HL-60/S4 treated with phorbol 12-myristate 13-acetate at 8.2 ng/mL for 4 days and 3 days (cell line): ENCODE data around the gene LRTM1.

Experiments used
- in situ Hi-C: fragments of 300-500 bp; cut with MboI; formaldehyde crosslinking; loops from 2 replicates; pipeline ENCODE4 v1.15.0; 2022; ENCODE audit warnings: low sequenced_read_pairs

Gene LRTM1

DNA sequence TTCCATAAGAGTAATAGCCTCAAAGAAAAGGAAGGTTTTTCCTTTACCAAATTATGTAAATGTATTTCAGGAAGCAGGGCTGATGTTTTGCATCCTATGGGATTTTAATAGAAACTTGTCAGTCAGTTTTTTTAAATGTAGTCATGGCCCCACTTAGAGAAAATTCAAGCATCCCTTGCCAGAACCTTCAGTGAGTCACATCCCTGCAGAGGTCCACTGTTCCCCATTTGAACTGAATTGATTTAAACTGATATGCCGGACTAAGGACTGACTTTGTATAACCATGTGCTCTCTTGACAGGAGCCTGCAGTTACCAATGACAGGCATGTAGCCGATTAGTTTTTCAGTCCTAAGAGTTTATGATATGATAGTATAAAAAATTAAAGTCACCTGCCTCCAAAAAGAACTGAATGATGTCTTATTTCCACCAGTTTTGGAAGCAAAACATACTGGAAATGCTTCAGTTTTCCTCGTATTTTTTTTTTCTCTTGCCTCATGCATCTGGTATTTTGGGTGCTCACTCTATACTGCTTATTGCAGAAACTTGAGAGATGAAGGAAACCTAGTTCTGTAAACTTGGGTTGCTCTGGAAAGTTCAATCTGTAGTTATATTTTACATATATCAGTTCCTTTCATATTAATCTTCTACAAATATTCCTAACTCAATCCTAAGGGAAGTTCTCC, 30.7 kb downstream of the LRTM1 start:
- in situ Hi-C loops, result no loop called here

DNA sequence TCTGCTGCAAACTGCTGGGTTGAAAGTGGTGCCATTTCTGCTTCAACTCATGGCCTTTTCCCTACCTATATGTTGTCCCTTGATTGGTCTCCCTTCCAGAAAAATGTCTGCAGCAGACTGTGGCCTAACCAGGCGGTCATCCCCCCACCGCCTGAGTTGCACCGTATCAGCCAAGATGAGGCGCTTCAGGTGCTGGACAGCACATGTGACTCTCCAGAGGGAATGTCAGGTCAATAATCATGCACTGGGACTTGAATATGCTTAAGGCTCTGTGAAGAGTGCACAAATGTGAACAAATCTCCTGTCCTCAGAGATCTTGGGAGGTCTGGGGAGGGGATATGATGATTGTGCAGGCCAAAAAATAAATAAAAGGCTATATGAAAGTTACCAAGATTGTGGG, 32.2 kb downstream of the LRTM1 start:
- in situ Hi-C loops, result no loop called here

DNA sequence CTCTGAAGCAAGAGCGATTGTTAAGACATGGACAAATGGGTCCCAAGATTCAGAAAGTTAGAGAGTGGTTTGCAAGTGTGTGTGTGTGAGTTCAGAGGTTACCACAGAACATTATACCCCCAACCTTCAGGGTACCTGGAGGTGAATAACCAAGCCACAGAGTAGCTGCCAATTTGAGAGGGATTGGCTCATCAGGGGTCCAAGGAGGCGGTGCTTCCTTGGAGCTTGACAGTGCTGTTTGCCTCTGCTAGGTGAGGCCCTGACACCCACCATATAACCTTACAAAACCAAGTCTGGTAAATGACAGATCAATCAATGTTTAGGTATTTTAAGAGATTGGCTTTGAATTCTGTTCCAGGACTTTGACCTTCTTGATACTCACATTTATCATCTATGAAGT, 35.7 kb downstream of the LRTM1 start:
- in situ Hi-C loops, result no loop called here

DNA sequence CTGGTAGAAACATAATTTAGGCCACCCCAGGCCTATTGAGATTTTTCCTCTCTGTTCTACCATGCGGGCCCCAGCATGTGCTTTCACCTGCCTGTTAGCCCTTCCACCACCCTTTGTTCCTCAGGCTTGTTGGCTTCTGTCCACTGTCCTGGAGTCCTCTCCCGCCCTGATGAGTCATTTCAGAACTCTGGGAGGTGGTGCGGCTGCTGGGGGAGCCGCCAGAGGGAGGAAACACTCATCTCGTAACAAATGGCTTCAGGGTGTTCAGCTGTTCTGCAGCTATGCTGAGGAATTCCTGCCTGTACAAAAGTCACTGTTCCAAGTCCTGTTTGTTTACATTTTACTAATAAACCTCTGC, 36.3 kb downstream of the LRTM1 start:
- in situ Hi-C loops, result no loop called here

DNA sequence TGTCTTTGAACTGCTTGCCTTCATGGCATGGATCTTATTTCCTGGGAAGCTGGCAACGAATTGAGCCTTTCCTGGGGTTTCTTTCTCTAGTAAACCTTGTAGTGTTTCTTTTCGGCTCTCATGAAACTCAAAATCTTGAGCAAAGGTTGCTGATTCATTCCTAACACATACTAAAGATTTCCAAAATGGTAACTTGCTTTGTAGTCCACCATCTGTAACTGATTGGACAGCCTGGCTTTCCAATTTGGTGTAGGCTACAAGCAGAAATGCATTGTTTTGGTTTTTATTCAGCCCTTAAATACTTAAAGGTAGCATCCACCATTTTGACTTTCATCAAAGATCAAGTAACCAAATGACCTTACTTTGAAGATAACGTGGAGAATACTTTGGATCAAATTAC, 38.1 kb downstream of the LRTM1 start:
- in situ Hi-C loops, result no loop called here

DNA sequence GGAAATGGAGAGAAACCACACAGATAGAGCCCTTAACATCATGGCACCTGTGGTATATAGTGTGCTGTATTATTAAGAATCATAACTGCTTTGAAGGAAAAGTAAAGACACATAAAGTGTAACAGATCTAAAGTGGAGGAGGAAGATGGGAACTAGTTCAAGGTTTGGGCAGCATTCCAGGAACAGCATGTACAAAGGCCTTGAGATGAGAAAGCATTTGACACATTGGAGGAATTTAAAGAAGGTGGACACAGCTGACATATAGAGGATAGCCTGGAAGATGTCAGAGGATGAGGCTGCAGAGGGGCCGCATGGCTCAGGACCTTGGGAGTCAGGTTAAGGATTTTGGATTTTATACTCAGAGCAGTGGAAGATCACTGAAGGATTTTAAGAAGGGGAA, 39.0 kb downstream of the LRTM1 start:
- in situ Hi-C loops, result no loop called here

DNA sequence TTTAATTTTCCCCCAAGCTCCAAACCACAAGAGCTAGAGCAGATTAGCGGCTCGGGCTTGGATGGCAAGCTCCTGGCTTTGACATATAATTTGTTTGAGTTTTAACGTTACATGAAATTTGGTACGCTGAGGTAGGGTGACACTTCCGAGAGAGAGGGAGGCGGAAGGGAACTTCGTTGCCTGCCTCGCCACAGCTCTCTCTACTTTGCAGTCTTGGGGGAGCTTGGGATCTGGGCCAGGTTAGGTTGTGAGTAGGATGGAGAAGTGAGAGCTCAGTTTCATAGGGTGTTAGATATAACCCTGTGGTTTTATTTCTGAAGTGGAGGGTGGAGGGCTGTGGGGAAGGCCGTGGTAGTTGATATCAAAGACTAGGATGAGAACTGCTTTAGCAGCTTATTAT, 39.7 kb downstream of the LRTM1 start:
- in situ Hi-C loops, result no loop called here

DNA sequence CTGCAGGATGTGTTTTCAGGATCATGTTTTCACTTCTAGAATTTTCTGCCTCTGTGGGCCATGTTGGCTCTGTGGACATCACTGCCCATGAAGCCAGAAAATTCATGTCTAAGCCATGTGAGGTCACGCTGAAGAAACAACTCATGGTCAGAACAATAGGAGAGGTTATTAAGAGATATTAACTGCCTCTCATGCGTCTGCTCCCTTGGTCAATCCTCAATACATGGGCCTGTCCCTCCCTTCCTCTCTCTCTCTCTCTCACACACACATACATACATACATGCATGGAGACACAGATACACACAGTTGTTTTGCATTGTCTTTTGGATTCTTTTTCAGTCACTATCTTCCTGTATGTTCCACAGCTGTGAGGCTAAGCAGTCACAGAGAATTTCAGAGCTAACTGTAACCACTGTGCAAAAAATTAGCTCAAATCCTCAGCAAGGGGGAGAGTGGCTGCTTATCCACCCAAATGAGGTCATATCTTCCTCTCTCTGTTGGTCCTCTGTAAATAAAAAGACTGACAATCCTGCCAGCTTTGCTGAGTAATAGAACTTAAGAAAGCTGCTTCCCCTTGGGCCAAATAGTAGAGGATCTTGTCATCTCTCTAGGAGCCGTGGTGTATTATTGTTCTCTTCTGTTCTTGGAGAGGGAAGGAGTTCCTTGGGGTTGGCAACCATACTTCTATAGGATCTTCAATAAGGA, 45.6 kb downstream of the LRTM1 start:
- in situ Hi-C loops, result no loop called here

DNA sequence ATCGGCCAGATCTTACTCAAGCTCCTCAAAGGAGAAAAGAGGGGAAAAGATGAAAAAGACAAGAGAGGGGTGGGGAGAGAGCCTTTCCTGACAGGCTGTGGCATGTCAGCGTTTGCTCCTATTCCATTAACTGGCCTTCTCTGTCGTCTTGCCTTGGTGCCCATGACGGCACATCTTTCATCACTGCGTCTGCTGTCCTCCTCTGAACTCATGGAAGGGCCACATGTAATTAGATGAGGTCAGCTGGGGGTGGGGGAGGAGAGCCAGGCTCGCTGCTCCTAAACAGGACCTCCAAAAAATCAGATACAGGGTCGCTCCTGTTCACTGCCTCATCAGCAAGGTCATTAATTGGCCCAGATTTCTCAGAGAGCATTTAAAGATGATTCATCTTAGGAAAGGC, 49.7 kb downstream of the LRTM1 start:
- in situ Hi-C loops, result no loop called here

DNA sequence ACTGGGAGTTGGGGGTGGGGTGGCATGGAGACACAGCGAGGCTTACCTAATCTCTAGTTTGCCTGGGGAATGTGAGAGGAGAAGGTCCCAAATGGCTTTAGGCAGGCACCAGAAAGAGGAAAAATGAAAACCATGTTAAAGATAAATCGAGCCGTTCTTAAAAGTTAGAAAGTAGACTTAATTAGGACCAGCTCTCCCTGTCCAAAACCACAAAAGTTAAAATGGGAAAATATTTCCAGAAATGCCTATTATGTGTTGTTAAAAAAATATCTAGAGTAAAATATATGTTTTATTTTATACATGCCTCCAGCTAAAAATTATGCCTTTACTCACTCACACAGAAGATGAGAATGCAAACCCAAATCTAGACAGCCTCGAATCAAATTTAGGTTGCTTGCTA, 50.1 kb downstream of the LRTM1 start:
- in situ Hi-C loops, result no loop called here

DNA sequence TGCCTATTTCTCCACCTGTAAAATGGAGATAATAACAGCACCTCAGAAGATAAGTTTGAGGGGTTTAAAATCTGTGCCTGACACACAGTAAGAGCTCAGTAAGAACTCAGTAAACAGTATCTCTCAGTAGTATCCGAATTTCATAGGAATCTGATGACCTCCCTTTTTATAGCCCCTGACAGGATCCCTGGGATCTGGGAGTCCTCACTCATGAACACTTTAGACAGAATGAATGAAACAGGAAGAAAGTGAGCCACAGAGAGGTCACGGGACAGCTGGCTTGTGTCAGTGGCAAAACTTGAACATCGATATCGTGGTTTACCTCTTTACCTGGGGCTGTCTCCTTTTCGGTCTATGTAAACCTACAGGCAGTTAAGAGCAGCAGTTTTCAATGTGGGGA, 51.2 kb downstream of the LRTM1 start:
- in situ Hi-C loops, result no loop called here

DNA sequence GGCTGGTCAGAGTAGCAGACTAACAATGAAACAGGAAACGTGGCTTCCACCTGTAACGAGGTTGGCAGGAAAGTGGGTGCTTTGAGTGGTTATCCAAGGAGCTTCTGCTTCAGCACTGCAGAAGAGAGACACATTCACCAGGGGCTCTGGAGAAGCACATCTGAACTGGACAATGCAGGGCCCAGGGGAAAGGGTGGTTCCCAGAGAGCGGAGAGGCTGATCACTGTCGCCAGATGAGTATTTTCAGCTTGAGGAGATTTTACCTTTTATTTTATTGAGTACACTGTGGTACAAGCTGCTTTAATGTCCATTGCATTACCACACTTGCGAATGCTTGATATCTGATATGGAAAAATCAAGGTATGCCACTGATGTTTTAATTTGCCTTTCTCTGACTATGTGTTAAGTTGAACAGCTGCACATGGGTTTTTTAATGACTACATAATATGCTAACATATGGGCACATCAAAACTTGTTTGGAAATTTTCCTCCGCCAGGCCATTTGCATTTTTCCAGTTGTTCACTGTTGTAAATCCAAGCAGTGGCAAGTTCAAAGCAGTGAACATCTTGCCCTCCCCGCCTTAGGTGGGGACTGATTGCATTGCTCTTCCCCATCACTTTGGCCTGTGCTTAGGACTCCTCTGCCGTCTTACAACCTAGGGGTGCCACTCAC, 52.1 kb downstream of the LRTM1 start:
- in situ Hi-C loops, result no loop called here

DNA sequence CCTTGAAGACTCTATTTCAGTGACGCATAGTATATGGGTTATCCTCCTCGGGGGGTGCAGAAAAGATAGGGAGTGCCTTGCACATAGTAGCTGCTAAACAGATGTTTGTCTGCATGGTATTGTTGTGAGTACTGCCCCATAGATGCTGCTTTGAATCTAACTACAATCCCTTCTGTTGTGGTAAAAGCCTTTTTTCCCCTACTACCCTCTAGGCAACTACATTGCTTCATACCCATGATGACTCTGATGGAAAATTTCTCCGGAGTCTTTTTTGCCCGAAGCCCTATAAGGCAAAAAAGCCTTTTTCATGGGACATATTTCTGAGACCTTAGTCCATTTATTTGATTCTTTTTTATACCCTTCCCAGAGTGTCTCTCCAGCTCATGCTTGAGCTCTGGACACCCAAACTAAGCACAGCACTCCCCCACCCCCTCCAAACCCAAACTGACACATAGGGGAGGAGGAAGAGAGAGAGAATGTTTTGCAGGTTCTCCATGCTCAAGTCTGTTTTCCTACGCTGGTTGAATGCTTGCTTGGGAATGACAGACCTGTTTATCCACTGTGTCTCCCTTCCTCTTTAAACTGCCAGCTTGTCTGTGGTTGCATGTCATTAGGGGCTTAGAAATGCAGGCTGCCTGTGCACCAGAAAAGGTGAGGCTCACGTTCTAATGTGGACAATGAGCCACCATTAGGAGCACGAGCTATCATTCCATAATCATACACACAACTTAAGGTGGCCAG, 52.9 kb downstream of the LRTM1 start:
- in situ Hi-C loops, result loop anchor here (25.0 kb wide), 1 partner anchor 287 kb away; no protein-coding TSS in a partner anchor

DNA sequence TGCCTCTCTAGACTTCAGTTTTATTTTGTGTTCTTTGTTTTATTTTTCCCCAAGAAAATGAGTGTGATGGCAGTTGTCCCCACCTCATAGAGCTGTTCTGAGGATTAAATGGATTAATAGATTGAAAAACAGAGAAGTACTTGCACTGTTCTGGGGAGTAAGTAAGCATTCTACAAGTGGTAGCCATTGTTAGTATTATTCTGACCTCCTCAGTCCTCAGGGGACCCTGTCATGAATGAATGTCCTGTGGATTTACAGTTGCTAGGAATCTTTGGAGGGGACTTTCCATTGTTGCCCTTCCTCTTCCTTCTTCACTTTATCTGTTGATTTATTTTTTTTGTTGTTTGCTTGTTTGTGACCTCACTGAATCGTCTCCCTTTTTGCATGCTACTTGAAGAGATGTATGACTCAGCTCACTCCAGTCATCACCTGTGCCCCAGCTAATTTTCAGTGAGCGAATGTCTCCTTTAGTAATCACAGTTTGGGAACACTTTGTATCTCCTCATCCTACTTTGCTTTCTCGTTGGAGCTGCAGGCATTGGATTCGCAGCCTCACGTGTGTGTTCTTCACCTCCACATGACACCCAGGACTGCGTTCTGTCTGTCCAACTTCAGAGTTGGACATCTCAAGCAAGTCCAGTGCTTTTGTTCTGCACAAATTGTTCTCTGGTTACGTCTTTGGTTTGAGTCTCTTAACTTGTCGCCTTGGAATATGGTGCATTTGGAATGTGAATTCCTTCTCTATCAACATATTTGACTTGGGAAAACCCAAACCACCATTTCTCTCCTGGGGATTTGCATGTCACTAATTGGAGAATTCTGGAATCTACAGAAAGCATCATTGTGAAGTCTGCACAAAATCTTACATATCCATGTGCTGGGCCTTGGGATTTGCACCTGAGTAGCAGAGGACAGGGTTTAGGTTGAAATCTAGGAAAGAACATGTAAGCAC, 54.5 kb downstream of the LRTM1 start:
- in situ Hi-C loops, result loop anchor here (25.0 kb wide), 1 partner anchor 289 kb away; no protein-coding TSS in a partner anchor

DNA sequence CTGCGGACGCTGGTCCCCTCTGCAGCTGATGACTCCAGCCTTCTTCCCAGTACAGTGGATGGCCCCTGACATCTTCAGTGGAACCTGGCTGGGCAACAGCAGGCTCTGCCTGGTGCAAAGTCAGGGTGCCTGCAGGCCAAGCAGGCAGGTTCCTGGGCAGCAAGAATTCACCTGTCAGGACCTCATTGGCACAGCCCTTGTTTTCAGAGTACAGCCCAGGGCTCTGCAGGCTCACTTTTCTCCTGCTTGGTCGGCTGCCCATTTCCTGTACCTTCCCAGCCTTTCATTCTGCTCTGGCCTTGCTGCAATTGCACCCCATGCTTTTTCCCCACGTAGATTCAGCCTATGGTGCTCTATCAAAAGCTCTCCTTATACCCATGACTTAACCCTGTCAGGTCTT, 56.0 kb downstream of the LRTM1 start:
- in situ Hi-C loops, result loop anchor here (25.0 kb wide), 1 partner anchor 290 kb away; no protein-coding TSS in a partner anchor

DNA sequence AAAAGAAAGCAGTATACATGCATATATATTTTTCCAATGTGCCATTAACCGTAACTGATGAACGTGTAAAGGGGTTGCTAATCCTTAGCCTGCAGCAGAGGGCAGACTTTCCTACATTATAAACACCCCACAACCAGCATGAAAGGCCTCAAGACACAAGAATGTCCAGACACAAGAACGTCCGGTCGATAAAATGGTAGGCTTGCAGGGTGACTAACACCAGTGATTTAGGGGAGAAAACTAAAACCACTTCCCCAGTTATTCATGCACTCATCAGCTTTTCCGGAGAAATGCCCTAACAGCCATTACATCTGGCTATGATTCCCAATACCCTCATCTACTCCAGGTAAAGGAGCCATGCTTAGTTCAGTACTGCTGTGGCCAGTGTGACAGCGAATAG, 57.4 kb downstream of the LRTM1 start:
- in situ Hi-C loops, result loop anchor here (25.0 kb wide), 1 partner anchor 292 kb away; no protein-coding TSS in a partner anchor
